Lower lobe of right lung (tissue), 2 donors: ENCODE results near the gene SLC38A10. TPM values are rescaled to one million over a fixed set of nuclear protein-coding genes. Genes with fewer than 3 reads are reported as not detected.

Experiments used
- ATAC-seq, 2 donors: fragments of 200-7000 bp; cut with Tn5 transposase; one replicate each; pipeline ENCODE4 v1.9.1; 2020 to 2022; ENCODE audit warnings: mild to moderate bottlenecking in 2 of 2, moderate library complexity in 2 of 2
- DNase-seq: peaks from one replicate; pipeline ENCODE4 v3.0.0-alpha.2; 2020
- H3K27ac ChIP-seq: fragments of 200-600 bp; one replicate; pipeline ENCODE4 v1.8.0; 2022
- H3K27me3 ChIP-seq: fragments of 200-600 bp; one replicate; pipeline ENCODE4 v1.8.0; 2022; ENCODE audit warnings: low read depth
- H3K36me3 ChIP-seq: fragments of 200-600 bp; one replicate; pipeline ENCODE4 v1.8.0; 2022; ENCODE audit warnings: mild to moderate bottlenecking
- H3K4me1 ChIP-seq: fragments of 200-600 bp; one replicate; pipeline ENCODE4 v1.8.0; 2022
- H3K4me3 ChIP-seq: fragments of 200-600 bp; one replicate; pipeline ENCODE4 v1.8.0; 2022; ENCODE audit warnings: mild to moderate bottlenecking
- H3K9me3 ChIP-seq: fragments of 200-600 bp; one replicate; pipeline ENCODE4 v1.8.0; 2022
- intact Hi-C: fragments of 100-400 bp; cut with DNase I; formaldehyde crosslinking; loops from one replicate; pipeline ENCODE4 v1.11.0; 2022
- total RNA-seq: library from RNA; stranded (reverse); fragmentation: NEBNext Ultra II Directional; extraction: Animal tissue kit (Norgen Biotek cat#: 25700); gene quantifications from one replicate; pipeline ENCODE4 v1.2.1, GENCODE V29; 2021
- TF ChIP-seq, protein P1 (sequence below): fragments of 200-600 bp; IDR thresholded peaks from one replicate; pipeline ENCODE4 v1.8.0; 2022; ENCODE audit warnings: antibody characterized with exemption, mild to moderate bottlenecking
- donor health status: DM: no; HTN: yes; CAD: no; lungs with severe emphysema.

The SLC38A10 gene
- total RNA-seq, 1 donor from 2014 or later, result 98.1 TPM

DNA sequence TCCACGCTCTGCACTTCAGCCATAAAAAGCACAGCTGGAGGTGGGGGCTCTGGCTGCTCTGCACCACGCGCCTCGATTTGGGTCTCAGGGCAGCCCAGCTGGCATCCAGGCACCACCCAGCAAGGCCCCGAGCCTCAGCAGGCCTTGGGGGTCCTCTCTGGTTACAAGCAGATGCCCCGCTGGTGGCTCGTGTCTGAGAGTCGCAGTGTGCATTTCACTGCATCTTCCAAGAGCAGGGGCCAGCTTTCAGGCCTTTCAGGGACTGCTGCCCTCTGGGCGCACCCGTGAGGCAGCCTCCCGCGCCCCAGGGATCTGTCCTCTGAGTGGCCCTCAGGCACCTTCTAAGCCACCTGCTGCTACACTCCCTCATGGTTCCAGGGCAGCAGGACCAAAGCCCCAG lies 30.5 kb downstream of the SLC38A10 start:
- H3K27me3 ChIP-seq, result no peaks in the 10 kb centered on the region
- DNase-seq (no peak), ATAC-seq (no peak)
- TF ChIP-seq, protein P1, sequence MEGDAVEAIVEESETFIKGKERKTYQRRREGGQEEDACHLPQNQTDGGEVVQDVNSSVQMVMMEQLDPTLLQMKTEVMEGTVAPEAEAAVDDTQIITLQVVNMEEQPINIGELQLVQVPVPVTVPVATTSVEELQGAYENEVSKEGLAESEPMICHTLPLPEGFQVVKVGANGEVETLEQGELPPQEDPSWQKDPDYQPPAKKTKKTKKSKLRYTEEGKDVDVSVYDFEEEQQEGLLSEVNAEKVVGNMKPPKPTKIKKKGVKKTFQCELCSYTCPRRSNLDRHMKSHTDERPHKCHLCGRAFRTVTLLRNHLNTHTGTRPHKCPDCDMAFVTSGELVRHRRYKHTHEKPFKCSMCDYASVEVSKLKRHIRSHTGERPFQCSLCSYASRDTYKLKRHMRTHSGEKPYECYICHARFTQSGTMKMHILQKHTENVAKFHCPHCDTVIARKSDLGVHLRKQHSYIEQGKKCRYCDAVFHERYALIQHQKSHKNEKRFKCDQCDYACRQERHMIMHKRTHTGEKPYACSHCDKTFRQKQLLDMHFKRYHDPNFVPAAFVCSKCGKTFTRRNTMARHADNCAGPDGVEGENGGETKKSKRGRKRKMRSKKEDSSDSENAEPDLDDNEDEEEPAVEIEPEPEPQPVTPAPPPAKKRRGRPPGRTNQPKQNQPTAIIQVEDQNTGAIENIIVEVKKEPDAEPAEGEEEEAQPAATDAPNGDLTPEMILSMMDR, result no peak
- H3K4me3 ChIP-seq, result no peak overlapping the region
- H3K27ac ChIP-seq, result no peak overlapping the region
- H3K4me1 ChIP-seq, result no peaks in the 10 kb centered on the region
- H3K36me3 ChIP-seq, result peaks cover 93% of the 10 kb centered on the region
- intact Hi-C loops, result no loop called here
- H3K9me3 ChIP-seq, result no peaks in the 10 kb centered on the region

DNA sequence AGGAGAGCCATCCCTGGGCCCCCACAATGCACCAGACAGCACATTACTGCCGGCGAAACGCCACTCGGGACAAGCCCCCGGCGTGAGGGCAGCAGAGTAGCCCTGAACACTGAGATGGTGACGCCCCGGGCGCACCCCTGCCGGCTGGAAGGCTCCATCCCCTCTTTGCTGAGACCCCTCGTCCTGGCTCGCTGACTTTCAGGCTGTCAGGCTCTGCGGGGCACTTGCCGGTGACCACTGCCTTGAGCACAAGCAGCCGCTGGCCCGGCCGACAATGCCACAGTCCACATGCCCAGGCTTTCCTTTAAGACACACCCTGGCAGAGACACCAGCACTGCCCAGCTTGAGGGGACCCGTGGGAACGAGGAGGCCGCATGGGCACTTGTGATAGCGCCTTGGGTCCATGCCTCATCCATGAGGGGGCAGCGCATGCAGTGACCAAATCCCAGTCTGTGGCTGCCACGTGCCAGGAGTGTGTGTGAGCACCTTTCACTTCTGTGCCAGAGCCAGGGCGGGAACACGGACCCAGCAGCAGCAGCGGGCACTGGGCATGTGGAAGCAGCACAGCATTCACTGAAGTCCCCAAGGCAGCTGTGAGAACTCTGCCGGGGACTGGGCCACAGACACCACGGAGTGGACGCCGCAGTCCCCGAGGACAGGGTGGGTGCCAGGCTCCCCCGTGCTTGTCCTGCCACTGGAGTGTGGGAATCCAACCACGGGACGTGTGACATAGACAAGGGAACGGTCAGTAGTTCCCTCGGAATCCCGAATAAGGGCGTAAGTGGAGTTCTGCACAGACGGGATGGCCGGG lies 31.5 kb downstream of the SLC38A10 start:
- intact Hi-C loops, result no loop called here
- ATAC-seq, result no peak
- Histone ChIP-seq H3K4me1 (no peaks in the 10 kb centered on the region), H3K27me3 (no peaks in the 10 kb centered on the region), H3K9me3 (no peaks in the 10 kb centered on the region), H3K27ac (no peak overlapping the region), H3K4me3 (no peak overlapping the region), H3K36me3 (peaks cover 93% of the 10 kb centered on the region)
- DNase-seq, result no peak
- TF ChIP-seq, protein P1, result no peak

DNA sequence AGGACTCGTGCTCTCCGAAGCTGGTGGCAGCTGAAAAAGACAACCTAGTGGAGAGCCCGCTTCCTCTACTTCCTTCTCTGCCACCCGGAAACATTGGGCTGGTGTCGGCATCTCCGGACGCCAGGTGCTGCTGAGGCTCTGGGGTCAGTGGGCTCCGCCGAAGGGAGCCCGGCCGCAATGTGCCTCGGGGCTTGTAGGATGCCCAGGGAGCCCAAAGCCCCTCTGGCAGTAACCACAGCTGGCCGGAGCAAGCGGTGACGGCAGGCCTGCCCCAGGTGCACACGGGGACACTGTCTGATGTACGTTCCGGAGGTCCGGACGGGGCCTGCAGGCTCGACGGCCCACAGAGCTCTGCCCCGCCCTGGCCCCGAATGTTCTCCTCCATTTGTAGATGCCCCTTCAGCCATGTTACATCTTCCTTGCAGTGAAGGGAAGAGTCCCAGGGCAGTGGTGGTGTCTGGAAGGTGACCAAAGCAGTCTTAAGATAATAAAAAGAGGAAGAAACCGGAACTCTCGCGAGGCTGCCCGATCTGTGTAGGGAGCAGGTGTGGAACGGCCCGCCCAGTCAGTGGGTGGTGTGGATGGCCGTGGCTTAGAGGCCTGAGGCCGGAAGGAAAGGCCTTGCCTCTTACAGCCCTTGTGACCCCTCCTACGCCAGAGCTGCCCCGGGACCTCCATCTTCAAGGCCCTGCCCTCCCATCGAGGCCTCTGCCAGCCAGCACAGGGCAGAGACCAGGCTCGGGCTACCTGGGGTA lies 33.3 kb downstream of the SLC38A10 start:
- Histone ChIP-seq H3K27ac (no peak overlapping the region), H3K4me3 (no peak overlapping the region), H3K27me3 (no peaks in the 10 kb centered on the region), H3K9me3 (no peaks in the 10 kb centered on the region), H3K4me1 (no peaks in the 10 kb centered on the region), H3K36me3 (peaks cover 94% of the 10 kb centered on the region)
- DNase-seq (no peak), ATAC-seq (no peak)
- intact Hi-C loops, result no loop called here
- TF ChIP-seq, protein P1, result no peak

DNA sequence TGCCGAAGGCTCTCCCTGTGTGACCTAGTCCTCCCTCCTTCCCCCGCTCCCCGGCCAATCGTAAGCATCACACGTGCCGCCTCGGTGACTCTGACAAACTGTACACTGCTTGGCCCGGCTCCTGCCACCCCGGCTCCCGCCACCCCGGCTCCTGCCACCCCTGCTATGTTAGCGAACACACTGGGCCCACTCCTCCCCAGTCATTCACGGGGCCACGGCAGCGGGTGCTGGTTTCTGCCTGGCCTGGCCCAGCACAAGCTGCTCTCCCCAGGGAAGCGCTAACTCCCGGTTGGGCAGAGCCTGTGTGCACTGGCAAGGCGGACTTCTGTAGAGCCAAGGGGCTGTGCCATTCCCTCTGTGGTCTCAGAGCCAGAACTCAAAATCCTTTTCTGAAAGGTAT lies 34.0 kb downstream of the SLC38A10 start:
- DNase-seq (no peak), ATAC-seq (no peak)
- intact Hi-C loops, result no loop called here
- no peak overlapping the region for H3K4me3 ChIP-seq
- no peak overlapping the region for H3K27ac ChIP-seq
- TF ChIP-seq, protein P1, result no peak
- H3K4me1 ChIP-seq, result peaks cover 4% of the 10 kb centered on the region
- H3K27me3 ChIP-seq, result no peaks in the 10 kb centered on the region
- peaks cover 92% of the 10 kb centered on the region for H3K36me3 ChIP-seq
- no peaks in the 10 kb centered on the region for H3K9me3 ChIP-seq

DNA sequence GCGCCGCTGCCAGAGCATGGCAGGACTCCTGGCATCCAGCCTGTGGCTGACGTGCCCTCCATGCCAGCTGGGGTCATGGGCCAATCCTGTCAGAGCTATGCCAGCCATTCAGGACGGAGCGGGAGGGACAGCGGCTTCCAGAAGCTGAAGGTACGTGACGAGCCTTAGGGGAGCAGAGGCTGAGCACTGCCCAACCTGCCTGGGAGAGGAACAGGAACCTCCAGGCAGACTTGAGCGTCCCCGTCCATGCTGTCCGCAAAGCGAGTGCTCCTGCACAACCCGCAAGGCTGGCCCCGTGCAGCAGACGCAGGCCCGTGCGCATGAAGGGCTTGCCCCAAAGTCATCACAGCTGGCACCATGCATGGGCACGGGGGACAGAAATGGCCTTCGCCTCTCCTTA lies 34.5 kb downstream of the SLC38A10 start:
- intact Hi-C loops, result no loop called here

More for the DNA sequence above, 34.5 kb downstream of the SLC38A10 start:
- peaks cover 8% of the 10 kb centered on the region for H3K4me1 ChIP-seq
- no peak overlapping the region for H3K27ac ChIP-seq
- no peaks in the 10 kb centered on the region for H3K9me3 ChIP-seq
- no peak overlapping the region for H3K4me3 ChIP-seq
- no peak for ATAC-seq
- TF ChIP-seq, protein P1, result no peak
- H3K36me3 ChIP-seq, result peaks cover 88% of the 10 kb centered on the region
- no peaks in the 10 kb centered on the region for H3K27me3 ChIP-seq
- no peak for DNase-seq
